SK-N-MC (cell line): Measurements from ENCODE around the gene ZNF530.

Experiments
- EZH2 ChIP-seq: fragments of 200-600 bp; sonication (generic); IDR thresholded peaks from one replicate; pipeline ENCODE4 v1.6.1; 2017; ENCODE audit warnings: antibody characterized with exemption
- POLR2AphosphoS5 ChIP-seq: IDR thresholded peaks from 2 replicates; pipeline ENCODE4 v1.6.1; 2012; ENCODE audit warnings: mild to moderate bottlenecking, low read depth, low read length, borderline replicate concordance

- TF ChIP-seq EZH2 (no peak), POLR2AphosphoS5 (peak; percentile 68)
Observed at GRCh38 chr19:57578487-57579205, 21.0 kb upstream of the ZNF530 start, which contains the start of gene ZNF416.
